GM19193 (cell line): ENCODE data around the gene OR51G2.

Experiments
- POLR2A ChIP-seq: IDR thresholded peaks from 4 replicates; pipeline ENCODE4 v1.6.1; 2011; ENCODE audit not compliant: insufficient read depth, insufficient read length; ENCODE audit errors: extremely low read depth

Gene OR51G2

DNA sequence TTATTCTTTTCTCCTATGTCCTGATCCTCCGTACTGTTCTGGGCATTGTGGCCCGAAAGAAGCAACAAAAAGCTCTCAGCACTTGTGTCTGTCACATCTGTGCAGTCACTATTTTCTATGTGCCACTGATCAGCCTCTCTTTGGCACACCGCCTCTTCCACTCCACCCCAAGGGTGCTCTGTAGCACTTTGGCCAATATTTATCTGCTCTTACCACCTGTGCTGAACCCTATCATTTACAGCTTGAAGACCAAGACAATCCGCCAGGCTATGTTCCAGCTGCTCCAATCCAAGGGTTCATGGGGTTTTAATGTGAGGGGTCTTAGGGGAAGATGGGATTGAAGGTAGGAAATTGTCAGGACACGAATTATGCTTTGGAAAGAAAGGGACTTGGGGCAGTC, 36.6 kb downstream of the OR51G2 start:
- no peak for TF ChIP-seq POLR2A

DNA sequence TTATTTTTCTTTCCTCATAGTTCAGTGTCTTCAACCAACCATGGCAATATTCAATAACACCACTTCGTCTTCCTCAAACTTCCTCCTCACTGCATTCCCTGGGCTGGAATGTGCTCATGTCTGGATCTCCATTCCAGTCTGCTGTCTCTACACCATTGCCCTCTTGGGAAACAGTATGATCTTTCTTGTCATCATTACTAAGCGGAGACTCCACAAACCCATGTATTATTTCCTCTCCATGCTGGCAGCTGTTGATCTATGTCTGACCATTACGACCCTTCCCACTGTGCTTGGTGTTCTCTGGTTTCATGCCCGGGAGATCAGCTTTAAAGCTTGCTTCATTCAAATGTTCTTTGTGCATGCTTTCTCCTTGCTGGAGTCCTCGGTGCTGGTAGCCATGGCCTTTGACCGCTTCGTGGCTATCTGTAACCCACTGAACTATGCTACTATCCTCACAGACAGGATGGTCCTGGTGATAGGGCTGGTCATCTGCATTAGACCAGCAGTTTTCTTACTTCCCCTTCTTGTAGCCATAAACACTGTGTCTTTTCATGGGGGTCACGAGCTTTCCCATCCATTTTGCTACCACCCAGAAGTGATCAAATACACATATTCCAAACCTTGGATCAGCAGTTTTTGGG, 37.2 kb downstream of the OR51G2 start, which contains the start of gene OR51T1:
OR51T1 (plus strand) TSS at position 41 of the 641 bp plus-strand sequence; CDS start at position 41, 0 bp downstream.
- no peak for TF ChIP-seq POLR2A

DNA sequence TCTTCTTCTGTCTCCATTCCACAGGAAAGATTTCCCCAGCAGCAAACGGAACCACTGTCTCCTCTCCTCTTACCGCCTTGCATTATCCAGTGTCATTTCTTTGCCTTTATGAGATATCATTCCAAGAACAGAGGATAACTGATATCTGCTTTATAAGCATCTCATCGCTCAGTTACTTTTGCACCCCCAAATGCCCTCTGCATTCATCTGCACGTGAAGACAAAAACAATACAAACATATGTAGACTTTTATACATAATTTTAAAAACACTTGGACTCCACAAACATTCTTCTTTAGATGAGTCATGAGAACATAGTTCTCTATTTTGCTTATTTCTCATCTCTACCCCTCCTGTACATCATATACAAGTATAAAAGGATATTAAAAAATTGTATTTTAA, 38.0 kb downstream of the OR51G2 start:
- TF ChIP-seq POLR2A = no peak

DNA sequence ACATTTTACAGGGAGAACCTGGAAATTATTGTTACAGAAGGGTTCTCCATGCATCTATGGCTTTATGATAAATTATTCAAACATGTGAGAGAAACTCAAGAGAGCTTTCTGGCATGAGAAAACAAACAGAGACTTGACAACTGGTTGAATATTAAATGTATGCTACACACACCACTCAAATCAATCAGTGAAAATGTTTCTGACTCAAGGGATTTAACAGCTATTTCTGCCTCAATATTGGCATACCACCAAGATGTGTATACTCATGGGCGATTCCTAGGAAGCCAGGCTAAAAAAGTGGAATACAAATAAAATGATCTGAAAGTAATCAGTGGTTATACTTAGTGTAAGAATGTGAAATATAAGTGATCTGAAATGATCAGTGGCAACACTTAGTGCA, 53.3 kb downstream of the OR51G2 start:
- no peak for TF ChIP-seq POLR2A

DNA sequence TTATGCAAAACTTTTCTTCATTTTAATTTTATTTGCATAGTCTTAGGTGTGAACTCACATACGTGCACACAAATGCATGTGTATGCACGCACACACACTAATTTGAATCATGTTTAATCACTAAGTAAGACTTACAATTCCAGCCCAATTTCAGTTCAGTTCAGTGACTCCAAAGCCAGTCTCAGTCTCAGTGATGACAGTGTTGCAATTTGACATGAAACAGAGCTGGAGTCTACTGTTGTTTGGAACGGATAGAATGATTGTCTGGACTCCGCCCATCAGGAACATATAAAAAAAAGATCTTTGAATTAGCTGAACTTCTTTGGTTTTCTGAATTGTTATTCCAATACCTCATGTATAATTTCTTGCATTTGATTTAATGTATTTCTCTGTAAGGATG, 55.3 kb downstream of the OR51G2 start:
- no peak for TF ChIP-seq POLR2A
